ENCODE results near the gene MOGAT1. TPM values are rescaled to one million over a fixed set of nuclear protein-coding genes. Genes with fewer than 3 reads are reported as not detected.

Gene MOGAT1
- total RNA-seq, 1 donor from 2014 or later, result 0.44 TPM

GRCh38 chr2:222736924-222737323 lies 65.5 kb downstream of the MOGAT1 start:
- no peak for TF ChIP-seq CTCF (IDR thresholded peaks at IDR 0.05; ENCODE audit: borderline replicate concordance)
- Histone ChIP-seq H3K36me3 (no peaks in the 10 kb centered on the region), H3K4me1 (peaks cover 29% of the 10 kb centered on the region), H3K27ac (replicated peaks) (no peak overlapping the region), H3K27me3 (ENCODE audit: low read depth) (no peaks in the 10 kb centered on the region), H3K4me3 (no peak overlapping the region), H3K9me3 (replicated peaks) (no peaks in the 10 kb centered on the region)
- no peak for DNase-seq
- intact Hi-C loops (cut with micrococcal nuclease), result no loop called here

- no peak for DNase-seq
- Histone ChIP-seq H3K27me3 (ENCODE audit: low read depth) (no peaks in the 10 kb centered on the region), H3K4me3 (no peak overlapping the region), H3K4me1 (peaks cover 30% of the 10 kb centered on the region), H3K36me3 (no peaks in the 10 kb centered on the region), H3K27ac (replicated peaks) (no peak overlapping the region), H3K9me3 (replicated peaks) (no peaks in the 10 kb centered on the region)
- intact Hi-C loops (cut with micrococcal nuclease), result no loop called here
- TF ChIP-seq CTCF (IDR thresholded peaks at IDR 0.05; ENCODE audit: borderline replicate concordance), result no peak
Observed at GRCh38 chr2:222738312-222738711, 66.9 kb downstream of the MOGAT1 start.

GRCh38 chr2:222738809-222739208 lies 67.4 kb downstream of the MOGAT1 start:
- intact Hi-C loops (cut with micrococcal nuclease), result no loop called here
- Histone ChIP-seq H3K9me3 (replicated peaks) (no peaks in the 10 kb centered on the region), H3K27me3 (ENCODE audit: low read depth) (no peaks in the 10 kb centered on the region), H3K4me3 (no peak overlapping the region), H3K4me1 (peaks cover 30% of the 10 kb centered on the region), H3K27ac (replicated peaks) (no peak overlapping the region), H3K36me3 (no peaks in the 10 kb centered on the region)
- no peak for TF ChIP-seq CTCF (IDR thresholded peaks at IDR 0.05; ENCODE audit: borderline replicate concordance)
- DNase-seq, result no peak

GRCh38 chr2:222739939-222740338 lies 68.5 kb downstream of the MOGAT1 start:
- no peaks in the 10 kb centered on the region for H3K36me3 ChIP-seq
- no peak for TF ChIP-seq CTCF (IDR thresholded peaks at IDR 0.05; ENCODE audit: borderline replicate concordance)
- H3K4me1 ChIP-seq, result peaks cover 24% of the 10 kb centered on the region
- no peaks in the 10 kb centered on the region for H3K9me3 ChIP-seq (replicated peaks)
- no peaks in the 10 kb centered on the region for H3K27me3 ChIP-seq (ENCODE audit: low read depth)
- no peak for DNase-seq
- no peak overlapping the region for H3K4me3 ChIP-seq
- no peak overlapping the region for H3K27ac ChIP-seq (replicated peaks)
- intact Hi-C loops (cut with micrococcal nuclease), result no loop called here

GRCh38 chr2:222743251-222743812 lies 71.9 kb downstream of the MOGAT1 start:
- intact Hi-C loops (cut with micrococcal nuclease), result no loop called here
- H3K4me1 ChIP-seq, result peaks cover 30% of the 10 kb centered on the region
- no peak overlapping the region for H3K4me3 ChIP-seq
- DNase-seq, result no peak
- H3K27ac ChIP-seq (replicated peaks), result peak overlapping the region; percentile 18
- H3K36me3 ChIP-seq, result no peaks in the 10 kb centered on the region
- H3K27me3 ChIP-seq (ENCODE audit: low read depth), result no peaks in the 10 kb centered on the region
- H3K9me3 ChIP-seq (replicated peaks), result no peaks in the 10 kb centered on the region
- TF ChIP-seq CTCF (IDR thresholded peaks at IDR 0.05; ENCODE audit: borderline replicate concordance), result no peak
